Subcutaneous abdominal adipose tissue (tissue), 5 donors: ENCODE results near the gene LARGE2.

Experiments
- H3K27ac ChIP-seq: one replicate; pipeline ENCODE4 v1.7.0; 2013; ENCODE audit warnings: low read depth, mild to moderate bottlenecking, inconsistent platforms, low read length, moderate library complexity
- H3K27me3 ChIP-seq, 5 donors: one replicate each; pipeline ENCODE4 v1.7.0; 2013; ENCODE audit warnings: low read length in 5 of 5, inconsistent platforms in 1 of 5; ENCODE audit not compliant: control insufficient read depth in 5 of 5, insufficient read depth in 4 of 5
- H3K36me3 ChIP-seq, 5 donors: one replicate each; pipeline ENCODE4 v1.7.0; 2013; ENCODE audit warnings: low read length in 5 of 5; ENCODE audit not compliant: control insufficient read depth in 5 of 5, insufficient read depth in 5 of 5
- H3K4me1 ChIP-seq, 5 donors: one replicate each; pipeline ENCODE4 v1.7.0; 2013; ENCODE audit warnings: low read length in 5 of 5, mild to moderate bottlenecking in 3 of 5, moderate library complexity in 1 of 5; ENCODE audit not compliant: control insufficient read depth in 5 of 5, insufficient read depth in 5 of 5
- H3K4me3 ChIP-seq, 5 donors: one replicate each; pipeline ENCODE4 v1.7.0; 2013; ENCODE audit warnings: low read length in 5 of 5, low read depth in 1 of 5
- H3K9ac ChIP-seq, 5 donors: one replicate each; pipeline ENCODE4 v1.7.0; 2013; ENCODE audit warnings: low read length in 5 of 5, mild to moderate bottlenecking in 4 of 5, moderate library complexity in 3 of 5
- H3K9me3 ChIP-seq, 5 donors: one replicate each; pipeline ENCODE4 v1.7.0; 2013; ENCODE audit warnings: low read length in 5 of 5; ENCODE audit not compliant: control insufficient read depth in 5 of 5
- donor health status: healthy.
- donor health status: healthy.
- donor health status: healthy.
- donor health status: healthy.
- donor health status: healthy.

LARGE2 gene

GRCh38 chr11:45885274-45885920, 37.1 kb upstream of the LARGE2 start, which contains the start of gene MAPK8IP1:
Gene MAPK8IP1 (plus strand): TSS chr11:45885651. CDS start chr11:45885821, 170 bp downstream.
- peak within 1 kb of the TSS; percentile 42 to 62 (median 54) for H3K4me3 ChIP-seq
- H3K27me3 ChIP-seq, result no peaks in the 10 kb centered on the region
- H3K4me1 ChIP-seq, result peaks cover 0 to 13% (median 10%) of the 10 kb centered on the region in 5 donors
- no peak within 1 kb of the TSS for H3K27ac ChIP-seq
- no peaks in the 10 kb centered on the region for H3K9me3 ChIP-seq
- no peak within 1 kb of the TSS for H3K9ac ChIP-seq
- peaks cover 0 to 32% (median 31%) of the 10 kb centered on the region in 5 donors for H3K36me3 ChIP-seq

DNA sequence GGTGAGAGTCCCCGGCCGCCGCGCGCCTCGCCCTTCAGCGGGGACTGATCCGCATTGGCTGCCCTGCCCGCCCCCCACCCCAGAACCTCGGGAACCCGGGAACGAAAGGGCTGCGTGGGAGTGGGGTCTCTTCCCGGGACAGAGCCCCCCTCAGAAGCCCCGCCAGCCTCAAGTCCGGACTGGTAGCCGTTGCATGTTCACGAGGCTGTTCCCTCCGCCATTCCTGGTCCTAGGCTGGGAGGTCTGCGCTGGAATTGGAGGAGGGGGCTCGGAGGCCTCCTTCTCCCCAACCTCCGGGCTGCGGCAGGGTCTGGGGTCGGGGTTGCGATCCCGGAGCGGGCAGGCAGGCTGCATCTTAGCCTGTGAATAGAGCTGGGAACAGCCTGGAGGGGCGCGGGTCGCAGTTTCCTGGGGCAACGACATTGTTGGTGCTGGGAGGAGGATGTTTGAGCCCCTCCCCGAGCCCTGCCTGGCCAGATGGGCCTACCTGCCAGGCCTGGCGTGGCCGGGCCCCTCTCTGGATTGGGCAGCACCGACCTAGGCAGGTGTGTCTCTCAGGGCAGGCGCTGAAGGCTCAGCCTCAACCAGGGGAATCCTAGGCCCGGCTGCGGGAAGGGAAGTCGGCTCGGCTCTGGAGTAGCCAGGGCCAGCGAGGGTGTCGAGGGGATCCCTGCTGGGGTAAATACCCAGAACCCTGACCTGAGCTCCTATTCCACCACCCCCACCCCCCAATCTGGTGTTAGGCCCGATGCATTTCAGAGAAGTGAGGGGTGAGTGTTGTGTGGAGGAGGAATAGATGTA, 36.3 kb upstream of the LARGE2 start:
- Histone ChIP-seq H3K4me1 (peaks cover 0 to 11% (median 10%) of the 10 kb centered on the region in 5 donors), H3K9me3 (no peaks in the 10 kb centered on the region), H3K27me3 (no peaks in the 10 kb centered on the region), H3K4me3 (peak overlapping the region in 4 of 5 donors; percentile 11 to 62 (median 45)), H3K9ac (no peak overlapping the region), H3K36me3 (peaks cover 0 to 25% (median 24%) of the 10 kb centered on the region in 5 donors), H3K27ac (no peak overlapping the region)

GRCh38 chr11:45886816-45887520, 35.5 kb upstream of the LARGE2 start:
- Histone ChIP-seq H3K4me1 (peaks cover 0 to 11% (median 10%) of the 10 kb centered on the region in 5 donors), H3K27me3 (no peaks in the 10 kb centered on the region), H3K36me3 (peaks cover 0 to 16% (median 16%) of the 10 kb centered on the region in 5 donors), H3K9ac (no peak overlapping the region), H3K4me3 (no peak overlapping the region), H3K9me3 (no peaks in the 10 kb centered on the region), H3K27ac (no peak overlapping the region)

DNA sequence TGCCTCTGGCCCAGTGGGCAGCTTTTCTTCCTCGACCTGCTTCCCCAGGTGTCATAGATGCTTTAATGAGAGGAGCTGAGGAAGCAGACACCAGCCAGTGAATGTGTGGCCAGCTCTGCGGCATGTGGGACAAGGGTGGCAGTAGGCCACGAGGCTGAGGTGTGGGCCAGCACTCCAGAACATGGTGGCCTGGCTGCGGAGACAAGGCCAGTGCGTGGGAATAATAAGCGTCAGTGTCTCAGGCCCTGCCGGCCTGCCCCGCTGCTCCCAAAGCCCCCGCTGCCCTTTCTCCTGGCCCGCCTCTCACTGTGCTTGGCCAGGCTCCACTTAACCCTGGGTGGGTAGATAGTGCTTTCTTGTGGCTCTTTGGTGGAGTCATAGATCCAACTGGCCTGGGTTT, 34.9 kb upstream of the LARGE2 start:
- Histone ChIP-seq H3K27me3 (no peaks in the 10 kb centered on the region), H3K36me3 (peaks cover 0 to 10% (median 9%) of the 10 kb centered on the region in 5 donors), H3K27ac (no peak overlapping the region), H3K4me3 (no peak overlapping the region), H3K9me3 (no peaks in the 10 kb centered on the region), H3K4me1 (peaks cover 0 to 11% (median 10%) of the 10 kb centered on the region in 5 donors), H3K9ac (no peak overlapping the region)

DNA sequence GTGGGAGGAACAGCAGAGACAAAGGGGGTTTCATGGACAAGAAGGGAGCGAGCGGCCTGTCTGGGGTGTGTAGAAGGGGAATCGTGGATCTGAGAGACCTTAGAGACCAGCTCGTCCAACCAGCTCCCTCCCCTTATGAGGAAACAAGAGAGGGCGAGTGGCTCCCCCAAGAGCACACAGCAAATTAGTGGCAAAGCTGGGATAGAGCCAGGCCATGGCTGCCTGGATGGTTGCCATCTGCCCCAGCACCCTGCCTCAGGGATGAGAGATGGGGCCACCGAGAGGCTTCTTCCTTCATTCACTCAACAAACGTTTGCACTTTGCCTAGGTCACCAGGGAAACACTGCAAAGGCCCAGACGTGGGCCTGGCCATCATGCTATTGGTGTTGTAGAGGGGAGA, 32.9 kb upstream of the LARGE2 start:
- H3K4me1 ChIP-seq, result peaks cover 0 to 11% (median 10%) of the 10 kb centered on the region in 5 donors
- H3K27ac ChIP-seq, result no peak overlapping the region
- peaks cover 0 to 6% (median 3%) of the 10 kb centered on the region in 5 donors for H3K27me3 ChIP-seq
- H3K36me3 ChIP-seq, result no peaks in the 10 kb centered on the region
- no peak overlapping the region for H3K4me3 ChIP-seq
- no peaks in the 10 kb centered on the region for H3K9me3 ChIP-seq
- H3K9ac ChIP-seq, result no peak overlapping the region

DNA sequence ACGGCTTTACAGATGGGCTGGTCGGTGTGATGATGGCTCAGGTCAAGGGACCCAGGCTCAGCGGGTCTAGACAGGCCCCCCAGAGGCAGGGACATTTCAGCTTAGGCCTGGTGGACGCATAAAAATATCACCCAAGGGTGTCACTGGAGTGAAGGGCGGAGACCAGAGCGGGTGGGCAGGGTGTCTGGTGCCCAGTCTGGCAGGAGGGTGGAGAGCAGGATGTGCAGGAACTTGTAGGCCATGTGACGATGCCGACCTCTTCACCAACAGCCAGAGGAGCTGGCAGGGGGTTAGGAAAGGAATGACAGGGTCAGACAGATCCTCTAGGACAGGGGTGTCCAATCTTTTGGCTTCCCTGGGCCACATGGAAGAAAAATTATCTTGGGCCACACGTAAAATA, 32.5 kb upstream of the LARGE2 start:
- peaks cover 0 to 10% (median 7%) of the 10 kb centered on the region in 5 donors for H3K4me1 ChIP-seq
- H3K4me3 ChIP-seq, result no peak overlapping the region
- no peaks in the 10 kb centered on the region for H3K9me3 ChIP-seq
- H3K27ac ChIP-seq, result no peak overlapping the region
- H3K36me3 ChIP-seq, result no peaks in the 10 kb centered on the region
- H3K27me3 ChIP-seq, result peaks cover 0 to 10% (median 3%) of the 10 kb centered on the region in 5 donors
- no peak overlapping the region for H3K9ac ChIP-seq

GRCh38 chr11:45890886-45891550, 31.4 kb upstream of the LARGE2 start:
- Histone ChIP-seq H3K4me3 (no peak overlapping the region), H3K27ac (no peak overlapping the region)

DNA sequence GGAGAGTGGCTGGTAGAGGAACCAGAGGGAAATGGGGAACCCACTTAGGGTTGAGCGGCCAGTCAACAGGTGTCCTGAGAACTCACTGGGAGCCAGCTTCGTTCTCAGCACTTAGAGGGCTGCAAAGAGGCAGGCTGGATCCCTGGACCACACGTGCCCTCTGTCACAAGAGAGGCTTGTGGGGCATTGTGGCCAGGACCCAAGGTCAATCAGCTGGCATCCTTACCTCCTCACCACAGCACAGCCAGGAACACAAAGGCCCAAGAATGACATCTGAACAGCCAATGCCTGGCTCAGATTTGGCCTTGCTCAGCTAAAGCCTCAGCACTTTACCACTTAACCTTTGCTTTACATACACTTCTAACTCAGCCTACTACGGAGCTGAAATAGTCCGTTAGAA, 29.6 kb upstream of the LARGE2 start:
- Histone ChIP-seq H3K4me3 (no peak overlapping the region), H3K9me3 (no peaks in the 10 kb centered on the region), H3K36me3 (no peaks in the 10 kb centered on the region), H3K27ac (no peak overlapping the region), H3K4me1 (no peaks in the 10 kb centered on the region), H3K9ac (no peak overlapping the region), H3K27me3 (peaks cover 0 to 14% (median 7%) of the 10 kb centered on the region in 5 donors)

More at GRCh38 chr11:45890886-45891550, 31.4 kb upstream of the LARGE2 start:
- H3K4me1 ChIP-seq, result peaks cover 0 to 1% (median 0%) of the 10 kb centered on the region in 5 donors
- H3K9me3 ChIP-seq, result no peaks in the 10 kb centered on the region
- no peak overlapping the region for H3K9ac ChIP-seq
- H3K36me3 ChIP-seq, result no peaks in the 10 kb centered on the region
- peaks cover 0 to 10% (median 3%) of the 10 kb centered on the region in 5 donors for H3K27me3 ChIP-seq

DNA sequence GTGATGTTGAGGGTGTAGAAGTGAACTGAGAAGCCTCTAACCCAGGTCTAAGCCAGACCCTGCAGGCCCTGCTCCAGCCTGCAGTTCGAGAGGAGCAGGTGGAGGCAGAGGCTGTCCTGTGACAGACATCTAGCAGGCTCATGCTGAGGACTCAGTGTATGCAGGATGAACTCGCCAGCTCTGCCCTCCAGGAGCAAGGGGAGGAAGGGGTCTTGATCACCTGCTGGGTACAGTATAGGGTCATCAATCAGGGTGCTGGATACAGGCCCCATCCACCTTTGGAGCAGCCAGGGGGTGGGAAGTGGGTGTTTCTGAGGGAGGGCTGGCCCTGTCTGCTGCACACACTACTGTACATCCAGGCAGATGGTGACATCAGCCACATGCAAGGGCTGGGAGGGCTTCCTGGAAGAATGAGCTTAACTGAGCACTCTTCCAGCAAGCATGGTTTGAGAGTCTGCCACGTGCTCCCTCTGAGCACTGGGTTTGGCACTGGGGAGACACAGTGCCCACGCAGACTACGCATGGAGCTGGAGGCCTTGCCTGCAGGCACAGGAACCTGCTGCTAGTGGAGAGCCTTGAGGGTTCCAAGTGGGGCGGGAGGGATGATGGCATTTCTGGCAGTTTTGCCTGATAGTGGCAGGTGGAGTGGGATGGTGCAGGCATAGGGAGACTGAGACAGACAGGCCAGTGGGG, 27.8 kb upstream of the LARGE2 start:
- H3K36me3 ChIP-seq, result no peaks in the 10 kb centered on the region
- peaks cover 0 to 14% (median 10%) of the 10 kb centered on the region in 5 donors for H3K4me1 ChIP-seq
- H3K4me3 ChIP-seq, result no peak overlapping the region
- peaks cover 0 to 21% (median 10%) of the 10 kb centered on the region in 5 donors for H3K27me3 ChIP-seq
- no peak overlapping the region for H3K9ac ChIP-seq
- H3K9me3 ChIP-seq, result no peaks in the 10 kb centered on the region
- no peak overlapping the region for H3K27ac ChIP-seq
